ENCODE data around the gene SLN. TPM values are rescaled to one million over a fixed set of nuclear protein-coding genes. Genes with fewer than 3 reads are reported as not detected.

SLN gene
- total and polyA plus RNA-seq, 9 of the 15 experiments (the other 6 are each of a cell fraction or from before 2014, with no cell fraction given) = not detected

DNA sequence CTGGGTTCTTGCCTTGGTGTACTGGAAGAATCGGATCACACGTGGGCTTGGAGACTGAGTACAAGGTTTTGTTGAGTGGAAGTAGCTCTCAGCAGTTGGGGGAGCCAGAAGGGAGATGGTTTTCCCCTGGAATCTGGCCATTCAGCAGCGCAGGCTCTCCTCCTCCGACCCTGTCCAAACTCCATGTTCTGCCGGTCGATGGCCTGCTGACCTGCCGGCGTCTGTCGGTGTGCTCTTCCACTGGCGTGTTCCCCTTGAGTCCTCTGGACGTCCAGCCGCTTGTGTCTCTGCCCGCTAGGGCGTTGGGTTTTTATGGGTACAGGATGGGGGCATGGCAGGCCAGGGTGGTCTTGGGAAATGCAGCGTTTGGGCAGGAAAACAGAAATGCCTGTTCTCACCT is 38.5 kb upstream of the SLN start:
- peak; percentile 38 for ATAC-seq
- H3K4me3 ChIP-seq = no peak overlapping the region
- no peak overlapping the region for H3K4me2 ChIP-seq (ENCODE audit: insufficient read depth, low read length)
- no peaks in the 10 kb centered on the region for H3K4me1 ChIP-seq (replicated peaks in 1 of 2; ENCODE audit: control insufficient read depth in 2 of 2, insufficient read depth in 2 of 2, low read length in 2 of 2)
- 4% methylated on average over 13 of the region's 15 CpGs for WGBS (ENCODE audit: insufficient coverage, low coverage, missing lambda C conversion rate)
- intact Hi-C loops (cut with micrococcal nuclease) (no loop called here), in situ Hi-C loops (cut with MboI) (no loop called here)
- ChIA-PET POLR2A (interaction anchor here (0.6 kb wide), 1 partner anchor 15 kb away, joined by 3 read pairs; no protein-coding TSS in a partner anchor), CTCF (ENCODE audit: low intra/inter-chr PET ratio) (no interaction called here)
- H3K9ac ChIP-seq (ENCODE audit: insufficient read depth in 1 of 2, low read depth in 2 of 2, low read length in 2 of 2) = no peak overlapping the region
- peaks cover 10 to 11% of the 10 kb centered on the region in 2 experiments; a peak in 4 of 5 replicates for H3K27me3 ChIP-seq (ENCODE audit: control insufficient read depth in 2 of 2, insufficient read depth in 2 of 2, low read length in 2 of 2)
- BruUV-seq (replicated peaks) = no TSS peak
- no peaks in the 10 kb centered on the region for H3K9me3 ChIP-seq (replicated peaks; ENCODE audit: control insufficient read depth, insufficient read depth, low read depth, low read length)
- no peak for DNase-seq (ENCODE audit: extremely low read depth in 1 of 4, low spot score in 3 of 4)
- TF ChIP-seq ETV6 (IDR thresholded peaks at IDR 0.05; ENCODE audit: borderline replicate concordance in 1 of 2, low read depth in 2 of 2, low read length in 1 of 2) = no peak
- no peak for TF ChIP-seq ETV6 (CRISPR knock-in tag; IDR thresholded peaks at IDR 0.05; ENCODE audit: borderline replicate concordance)
- no peak for TF ChIP-seq ZNF764 (CRISPR knock-in tag; IDR thresholded peaks at IDR 0.05; ENCODE audit: low read depth)
- no peak for TF ChIP-seq GTF2A2 (tag; IDR thresholded peaks at IDR 0.05)
- no peak overlapping the region for H2AFZ ChIP-seq (ENCODE audit: low read depth, low read length)
- H3K36me3 ChIP-seq (ENCODE audit: control insufficient read depth, insufficient read depth, low read length) = no peaks in the 10 kb centered on the region
- H3K79me2 ChIP-seq (ENCODE audit: control insufficient read depth, insufficient read depth, low read length) = no peaks in the 10 kb centered on the region
- no peaks in the 10 kb centered on the region for H4K20me1 ChIP-seq (replicated peaks; ENCODE audit: control insufficient read depth, insufficient read depth, low read length)
- H3K27ac ChIP-seq (ENCODE audit: extremely low read depth, low read depth, low read length) = no peak overlapping the region
- H3K9me1 ChIP-seq (ENCODE audit: control insufficient read depth, insufficient read depth, low read length) = no peaks in the 10 kb centered on the region
- no peak for FAIRE-seq

- intact Hi-C loops (cut with micrococcal nuclease) = no loop called here
- 0% methylated on average over 2 of the region's 2 CpGs for WGBS (ENCODE audit: insufficient coverage, low coverage, missing lambda C conversion rate)
- DNase-seq (ENCODE audit: extremely low read depth in 1 of 4, low spot score in 3 of 4) (no peak), ATAC-seq (no peak), FAIRE-seq (no peak)
- Histone ChIP-seq H3K27ac (ENCODE audit: extremely low read depth, low read depth, low read length) (no peak overlapping the region), H3K9ac (ENCODE audit: insufficient read depth in 1 of 2, low read depth in 2 of 2, low read length in 2 of 2) (no peak overlapping the region), H3K4me2 (ENCODE audit: insufficient read depth, low read length) (no peak overlapping the region), H3K4me1 (replicated peaks in 1 of 2; ENCODE audit: control insufficient read depth in 2 of 2, insufficient read depth in 2 of 2, low read length in 2 of 2) (no peaks in the 10 kb centered on the region), H4K20me1 (replicated peaks; ENCODE audit: control insufficient read depth, insufficient read depth, low read length) (no peaks in the 10 kb centered on the region), H3K36me3 (ENCODE audit: control insufficient read depth, insufficient read depth, low read length) (no peaks in the 10 kb centered on the region), H3K27me3 (ENCODE audit: control insufficient read depth in 2 of 2, insufficient read depth in 2 of 2, low read length in 2 of 2) (peaks cover 10 to 11% of the 10 kb centered on the region in 2 experiments; a peak in 4 of 5 replicates), H3K4me3 (no peak overlapping the region), H3K9me1 (ENCODE audit: control insufficient read depth, insufficient read depth, low read length) (no peaks in the 10 kb centered on the region), H3K79me2 (ENCODE audit: control insufficient read depth, insufficient read depth, low read length) (no peaks in the 10 kb centered on the region), H2AFZ (ENCODE audit: low read depth, low read length) (no peak overlapping the region), H3K9me3 (replicated peaks; ENCODE audit: control insufficient read depth, insufficient read depth, low read depth, low read length) (no peaks in the 10 kb centered on the region)
- ChIA-PET CTCF (ENCODE audit: low intra/inter-chr PET ratio) (no interaction called here), POLR2A (no interaction called here)
- BruUV-seq (replicated peaks) = no TSS peak
- in situ Hi-C loops (cut with MboI) = no loop called here
- TF ChIP-seq EP300 (IDR thresholded peaks at IDR 0.05; ENCODE audit: low read length) (no peak), MTF1 (CRISPR knock-in tag; IDR thresholded peaks at IDR 0.05; ENCODE audit: borderline replicate concordance) (no peak), ZFP91 (CRISPR knock-in tag; IDR thresholded peaks at IDR 0.05) (no peak), CHAMP1 (IDR thresholded peaks at IDR 0.05) (no peak), CHD1 (IDR thresholded peaks at IDR 0.05; ENCODE audit: low read length) (no peak), ZNF232 (CRISPR knock-in tag; IDR thresholded peaks at IDR 0.05) (no peak)
- TF ChIP-seq, protein P1, sequence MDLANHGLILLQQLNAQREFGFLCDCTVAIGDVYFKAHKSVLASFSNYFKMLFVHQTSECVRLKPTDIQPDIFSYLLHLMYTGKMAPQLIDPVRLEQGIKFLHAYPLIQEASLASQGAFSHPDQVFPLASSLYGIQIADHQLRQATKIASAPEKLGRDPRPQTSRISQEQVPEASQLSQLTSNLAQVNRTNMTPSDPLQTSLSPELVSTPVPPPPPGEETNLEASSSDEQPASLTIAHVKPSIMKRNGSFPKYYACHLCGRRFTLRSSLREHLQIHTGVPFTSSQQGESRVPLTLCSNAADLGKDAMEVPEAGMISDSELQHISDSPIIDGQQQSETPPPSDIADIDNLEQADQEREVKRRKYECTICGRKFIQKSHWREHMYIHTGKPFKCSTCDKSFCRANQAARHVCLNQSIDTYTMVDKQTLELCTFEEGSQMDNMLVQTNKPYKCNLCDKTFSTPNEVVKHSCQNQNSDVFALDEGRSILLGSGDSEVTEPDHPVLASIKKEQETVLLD (IDR thresholded peaks at IDR 0.05) = no peak
Measured at GRCh38 chr11:107747622-107748021, 35.8 kb upstream of the SLN start.
